Large intestine (tissue), 3 donors: ENCODE results near the gene ATP8A1. TPM values are rescaled to one million over a fixed set of nuclear protein-coding genes. Genes with fewer than 3 reads are reported as not detected.

ENCODE experiments used
- DNase-seq, 2 donors: peaks; one replicate each; pipeline versions ENCODE4 v3.0.0 to v3.0.0-alpha.2; 2013
- H3K27ac ChIP-seq: one replicate; pipeline ENCODE4 v1.5.1; 2013; ENCODE audit warnings: low read length
- H3K27me3 ChIP-seq: 2 replicates; pipeline ENCODE4 v1.6.1; 2013; ENCODE audit warnings: low read length; ENCODE audit not compliant: control insufficient read depth, insufficient read depth
- H3K36me3 ChIP-seq: 2 replicates; pipeline ENCODE4 v1.6.1; 2013; ENCODE audit warnings: low read length; ENCODE audit not compliant: control insufficient read depth, insufficient read depth
- H3K4me1 ChIP-seq: one replicate; pipeline ENCODE4 v1.6.1; 2013; ENCODE audit warnings: low read length; ENCODE audit not compliant: control insufficient read depth, insufficient read depth
- H3K4me3 ChIP-seq: one replicate; pipeline ENCODE4 v1.5.1; 2013; ENCODE audit warnings: low read length
- H3K9me3 ChIP-seq: one replicate; pipeline ENCODE4 v1.6.1; 2013; ENCODE audit warnings: mild to moderate bottlenecking, low read depth, low read length, moderate library complexity; ENCODE audit not compliant: control insufficient read depth
- WGBS: methylation state at CpG from one replicate; pipeline ENCODE4 v1.1.5; 2013; ENCODE audit warnings: low lambda C conversion rate; ENCODE audit not compliant: insufficient coverage; 5-methylcytosine and 5-hydroxymethylcytosine counted together
- polyA plus RNA-seq: library from polyadenylated mRNA; unstranded; fragments of 120-200 nt; gene quantifications from one replicate; pipeline ENCODE4 v1.2.1, GENCODE V29; 2013

Gene ATP8A1
- polyA plus RNA-seq, 1 donor = 58.8 TPM

DNA sequence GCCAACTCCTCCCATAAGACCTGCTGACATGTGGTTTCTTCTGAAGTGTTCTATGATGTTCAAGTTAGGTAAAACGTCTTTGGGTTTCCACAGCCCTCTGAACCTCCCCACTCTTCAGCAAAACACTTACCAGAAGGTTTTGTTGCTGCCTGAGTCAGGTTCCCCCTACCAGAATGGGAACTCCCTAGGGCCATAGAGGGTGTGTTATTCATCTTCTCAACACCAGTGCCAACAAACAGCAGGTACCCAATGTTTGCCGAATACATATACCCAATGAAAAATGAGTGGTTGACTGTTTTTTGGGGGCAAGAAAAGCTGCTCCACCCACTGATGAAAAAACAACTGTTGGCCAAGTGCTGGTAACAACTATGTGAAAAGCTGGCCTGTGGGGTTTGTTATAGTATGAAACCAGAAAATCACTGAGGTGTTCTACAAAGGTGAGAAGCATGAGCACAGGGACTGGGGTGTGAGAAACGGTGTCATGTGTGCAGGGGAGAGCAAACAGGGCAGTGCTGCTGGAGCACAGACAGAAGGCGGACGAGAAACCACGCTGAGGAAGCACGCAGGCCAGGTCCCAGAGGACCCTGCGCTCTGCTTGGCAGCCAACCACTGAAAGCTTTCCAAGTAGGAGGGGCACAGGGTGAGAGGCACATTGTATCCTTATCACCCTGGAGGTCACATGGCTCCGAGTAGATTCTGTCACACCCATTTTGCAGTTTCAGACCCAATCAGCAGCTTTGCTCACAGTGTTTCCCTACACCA is 28.8 kb downstream of the ATP8A1 start:
- Histone ChIP-seq H3K27ac (no peak overlapping the region), H3K4me3 (no peak overlapping the region), H3K9me3 (no peaks in the 10 kb centered on the region), H3K36me3 (peaks cover 5% of the 10 kb centered on the region), H3K4me1 (peaks cover 17% of the 10 kb centered on the region), H3K27me3 (no peaks in the 10 kb centered on the region)
- peak in 1 of 2 donors; percentile 24 for DNase-seq
- no CpG with 5 or more reads among the region's 9 CpGs for WGBS

DNA sequence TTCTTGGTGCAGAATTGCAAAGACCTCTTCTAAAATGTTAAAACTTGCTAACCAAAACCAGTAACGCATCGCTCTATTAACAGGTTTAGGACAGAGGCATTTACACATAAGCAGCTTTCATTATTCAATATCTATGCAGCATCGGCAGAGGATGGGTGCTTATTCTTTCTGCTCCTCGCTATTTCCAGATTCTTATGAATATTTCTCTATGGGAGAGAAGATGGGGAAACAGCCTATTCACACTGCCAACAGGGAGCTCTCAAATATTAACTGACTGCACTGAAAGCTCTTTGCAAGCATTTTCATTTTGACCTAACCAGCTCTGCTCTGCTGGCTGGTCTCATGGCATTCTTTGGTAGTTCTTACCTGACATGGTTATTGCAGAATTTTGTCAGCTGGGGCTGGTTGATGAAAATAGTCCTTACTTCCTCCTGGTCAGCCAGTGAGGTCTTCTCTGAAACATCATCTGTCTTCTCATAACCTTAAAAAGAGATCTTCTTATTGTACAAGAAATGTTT is 30.2 kb downstream of the ATP8A1 start:
- DNase-seq = no peak
- Histone ChIP-seq H3K4me3 (no peak overlapping the region), H3K36me3 (peaks cover 5% of the 10 kb centered on the region), H3K27ac (no peak overlapping the region), H3K4me1 (peaks cover 17% of the 10 kb centered on the region), H3K27me3 (no peaks in the 10 kb centered on the region), H3K9me3 (no peaks in the 10 kb centered on the region)
- WGBS = 93% methylated on average over 3 of the region's 4 CpGs

DNA sequence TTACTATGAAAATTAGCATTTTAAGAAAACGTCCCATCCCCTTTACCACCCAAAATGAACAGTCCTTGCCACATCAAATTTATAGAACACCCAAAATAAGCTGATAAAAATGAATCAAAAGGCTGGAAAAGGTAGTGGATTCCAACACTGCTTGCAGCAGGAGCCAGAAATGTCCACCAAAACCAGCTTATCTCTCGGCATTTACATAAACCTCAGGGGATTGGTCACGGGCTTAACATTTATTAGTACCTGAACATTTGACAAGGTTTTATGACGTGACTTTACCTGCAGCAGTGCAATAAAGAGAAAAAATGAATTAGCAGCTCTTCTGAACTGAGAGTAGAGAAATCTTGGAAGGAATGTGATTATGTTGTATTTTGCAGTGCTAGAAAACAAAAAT is 31.6 kb downstream of the ATP8A1 start:
- H3K27me3 ChIP-seq = no peaks in the 10 kb centered on the region
- no peaks in the 10 kb centered on the region for H3K9me3 ChIP-seq
- H3K4me3 ChIP-seq = no peak overlapping the region
- H3K4me1 ChIP-seq = peaks cover 17% of the 10 kb centered on the region
- H3K27ac ChIP-seq = peak overlapping the region; percentile 77
- no CpG with 5 or more reads among the region's 4 CpGs for WGBS
- peak; percentile 64 to 77 for DNase-seq
- peaks cover 10% of the 10 kb centered on the region for H3K36me3 ChIP-seq

DNA sequence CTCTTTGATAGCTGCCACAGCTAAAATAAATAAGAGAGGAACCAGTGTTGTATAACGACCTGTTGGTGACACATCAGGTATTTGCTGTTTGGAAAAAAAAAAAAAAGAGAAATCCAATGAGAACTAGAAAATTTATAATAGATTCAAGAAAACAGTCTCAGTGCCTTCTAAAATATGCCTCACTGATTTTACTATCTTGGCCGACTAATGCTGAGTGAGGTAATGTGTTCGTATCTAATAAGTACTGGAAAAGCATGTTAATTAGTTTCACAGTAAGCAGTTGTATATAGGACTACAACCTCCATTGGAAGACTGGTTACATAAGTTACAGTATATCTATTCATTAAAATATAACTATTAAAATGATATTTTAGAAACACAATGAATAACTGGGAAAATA is 32.4 kb downstream of the ATP8A1 start:
- DNase-seq = no peak
- Histone ChIP-seq H3K9me3 (no peaks in the 10 kb centered on the region), H3K4me1 (peaks cover 17% of the 10 kb centered on the region), H3K27ac (peak overlapping the region; percentile 77), H3K4me3 (no peak overlapping the region), H3K27me3 (no peaks in the 10 kb centered on the region), H3K36me3 (peaks cover 10% of the 10 kb centered on the region)
- WGBS = 79% methylated on average over 2 of the region's 3 CpGs

DNA sequence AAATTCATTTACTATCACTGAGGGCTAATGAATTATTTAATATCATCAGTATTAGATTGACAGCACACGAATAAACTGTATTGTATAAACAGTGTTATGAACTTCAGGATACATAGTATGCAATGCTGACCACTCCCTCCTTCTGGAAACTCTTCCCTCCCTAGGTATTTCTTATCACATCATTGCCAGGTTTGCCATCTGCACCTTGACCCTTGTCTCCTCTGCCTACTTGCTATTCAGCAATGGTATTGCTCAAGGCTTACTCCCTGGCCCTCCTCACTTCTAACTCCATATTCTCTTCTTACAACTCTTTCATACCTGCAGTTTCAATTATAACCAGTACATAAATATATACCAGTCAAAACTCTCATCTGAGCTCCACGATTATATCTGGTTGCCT is 38.9 kb downstream of the ATP8A1 start:
- H3K4me3 ChIP-seq = no peak overlapping the region
- H3K9me3 ChIP-seq = no peaks in the 10 kb centered on the region
- no CpG with 5 or more reads among the region's 2 CpGs for WGBS
- H3K27me3 ChIP-seq = no peaks in the 10 kb centered on the region
- peak overlapping the region; percentile 86 for H3K27ac ChIP-seq
- peaks cover 15% of the 10 kb centered on the region for H3K36me3 ChIP-seq
- peaks cover 19% of the 10 kb centered on the region for H3K4me1 ChIP-seq
- DNase-seq = peak; percentile 85 to 90

DNA sequence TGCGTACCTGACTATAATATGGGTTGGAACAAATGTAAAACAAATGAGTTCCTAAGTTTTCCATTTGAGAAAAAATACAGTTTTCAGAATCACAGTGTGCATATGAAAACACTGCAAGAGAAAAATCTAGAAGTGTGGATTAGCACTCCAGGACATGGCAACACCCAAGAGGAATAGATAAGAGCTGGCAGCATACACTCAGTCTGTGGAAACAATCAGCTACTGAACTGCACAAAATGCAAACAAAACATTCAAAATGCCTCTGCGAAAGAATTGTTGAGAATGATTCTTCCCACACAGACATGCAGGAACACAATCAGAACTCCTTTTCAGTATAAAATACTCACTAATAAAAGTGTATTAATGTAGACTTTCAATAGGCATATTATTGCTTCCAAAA is 39.9 kb downstream of the ATP8A1 start:
- H3K27ac ChIP-seq = peak overlapping the region; percentile 68
- no peaks in the 10 kb centered on the region for H3K27me3 ChIP-seq
- H3K9me3 ChIP-seq = no peaks in the 10 kb centered on the region
- peaks cover 19% of the 10 kb centered on the region for H3K4me1 ChIP-seq
- H3K36me3 ChIP-seq = peaks cover 18% of the 10 kb centered on the region
- H3K4me3 ChIP-seq = no peak overlapping the region
- DNase-seq = no peak
- 90% methylated on average over 1 of the region's 2 CpGs for WGBS

DNA sequence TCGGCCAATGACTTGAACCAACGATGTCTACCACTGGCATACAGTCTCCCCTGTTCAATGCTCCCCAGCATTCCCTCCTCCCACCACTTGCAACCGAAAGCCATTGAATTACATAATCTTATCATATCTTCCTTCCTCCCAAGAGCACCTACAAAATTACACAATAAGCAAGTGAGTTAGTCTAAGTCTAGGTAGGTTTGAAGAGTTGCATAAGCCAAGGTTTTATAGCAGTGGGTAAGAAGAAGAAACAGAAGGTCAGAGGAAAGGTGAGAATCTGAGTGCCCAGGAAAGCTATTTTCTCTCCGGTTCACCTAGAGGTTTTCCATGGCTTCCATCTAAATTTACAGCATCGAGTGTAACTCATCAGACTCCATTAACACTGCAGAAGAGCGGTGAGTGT is 40.3 kb downstream of the ATP8A1 start:
- Histone ChIP-seq H3K36me3 (peaks cover 21% of the 10 kb centered on the region), H3K9me3 (no peaks in the 10 kb centered on the region), H3K4me3 (no peak overlapping the region), H3K27ac (peak overlapping the region; percentile 68), H3K4me1 (peaks cover 19% of the 10 kb centered on the region), H3K27me3 (no peaks in the 10 kb centered on the region)
- WGBS = 93% methylated on average over 2 of the region's 6 CpGs
- DNase-seq = peak; percentile 43 to 67

DNA sequence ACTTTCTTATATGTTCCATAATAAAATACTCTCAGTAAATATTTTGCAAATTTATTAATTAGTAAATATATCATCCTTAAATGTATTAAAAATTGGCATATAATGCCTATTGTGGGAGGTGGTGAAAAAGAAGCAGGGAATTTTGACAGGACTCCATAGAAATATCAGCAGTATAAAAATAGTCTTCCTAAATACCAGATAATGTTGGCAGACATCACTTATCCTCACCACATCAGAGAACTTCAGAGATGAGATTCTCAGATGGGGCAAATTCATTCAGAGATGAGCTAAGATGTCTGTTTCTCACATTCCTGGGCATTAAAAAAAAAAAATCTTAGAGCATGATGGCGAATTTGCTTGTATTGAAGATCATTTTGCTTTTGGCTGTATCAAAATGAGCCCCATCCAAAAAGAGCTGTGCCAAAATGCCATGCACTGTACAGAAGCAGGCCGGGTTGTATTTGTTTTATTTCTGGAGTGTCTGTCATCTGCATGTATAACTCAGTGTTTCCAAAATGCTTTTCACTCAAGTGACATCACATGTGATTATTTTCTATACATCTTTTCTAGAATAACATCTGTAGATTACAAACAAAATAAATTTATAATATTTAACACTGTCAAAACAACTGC is 41.7 kb downstream of the ATP8A1 start:
- no CpG with 5 or more reads among the region's 2 CpGs for WGBS
- Histone ChIP-seq H3K9me3 (no peaks in the 10 kb centered on the region), H3K27me3 (no peaks in the 10 kb centered on the region), H3K4me1 (peaks cover 19% of the 10 kb centered on the region), H3K4me3 (no peak overlapping the region), H3K27ac (no peak overlapping the region), H3K36me3 (peaks cover 26% of the 10 kb centered on the region)
- DNase-seq = no peak

DNA sequence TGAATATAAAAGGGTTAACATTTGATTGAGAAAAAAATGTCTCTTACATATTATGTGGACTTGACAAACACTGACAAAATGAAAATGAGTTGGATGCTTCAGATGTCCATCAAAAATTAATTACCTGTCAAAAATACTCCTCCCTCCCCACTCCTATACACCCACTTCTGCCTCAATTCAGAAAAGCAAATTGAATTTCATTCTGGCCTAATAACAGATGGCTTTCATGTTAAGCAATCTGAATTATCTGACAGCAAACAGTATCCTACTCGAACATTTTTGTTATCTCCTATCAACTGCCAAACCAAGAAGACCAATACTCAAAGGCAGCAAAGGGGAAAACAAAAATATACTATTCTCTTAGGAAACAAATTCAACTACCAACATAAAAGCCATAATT is 44.0 kb downstream of the ATP8A1 start:
- peaks cover 11% of the 10 kb centered on the region for H3K4me1 ChIP-seq
- H3K9me3 ChIP-seq = no peaks in the 10 kb centered on the region
- no peak overlapping the region for H3K4me3 ChIP-seq
- WGBS = 20% methylated on average over 1 of the region's 1 CpG
- H3K27me3 ChIP-seq = no peaks in the 10 kb centered on the region
- no peak for DNase-seq
- H3K27ac ChIP-seq = no peak overlapping the region
- H3K36me3 ChIP-seq = peaks cover 31% of the 10 kb centered on the region

DNA sequence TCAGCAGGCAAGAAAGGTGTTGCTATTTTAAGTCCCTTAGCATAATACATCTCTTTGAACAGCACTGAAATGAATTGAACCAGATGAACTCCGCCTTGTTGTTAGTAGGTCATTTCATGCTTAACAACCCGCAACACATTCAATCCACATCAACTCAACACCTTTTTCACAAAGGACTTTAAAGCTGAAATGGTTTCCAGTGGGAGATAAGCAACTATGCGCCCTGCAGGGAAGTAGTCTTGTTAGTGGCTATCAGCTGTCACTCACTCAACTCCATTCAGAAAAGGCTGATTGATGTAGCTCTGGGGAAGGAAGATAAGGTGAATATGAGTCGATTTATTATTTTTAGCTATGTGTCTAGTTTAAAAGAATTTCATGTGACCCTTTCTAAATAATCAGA is 46.0 kb downstream of the ATP8A1 start:
- Histone ChIP-seq H3K4me1 (no peaks in the 10 kb centered on the region), H3K36me3 (peaks cover 31% of the 10 kb centered on the region), H3K27me3 (no peaks in the 10 kb centered on the region), H3K4me3 (no peak overlapping the region), H3K9me3 (no peaks in the 10 kb centered on the region), H3K27ac (no peak overlapping the region)
- DNase-seq = no peak
- WGBS = no CpG with 5 or more reads among the region's 4 CpGs
